DND-41 (cell line): ENCODE results near the gene POLD1.

ENCODE experiments used
- CTCF ChIP-seq: IDR thresholded peaks from 2 replicates; pipeline ENCODE4 v1.5.1; 2012; ENCODE audit warnings: borderline replicate concordance, low read length, moderate library complexity, mild to moderate bottlenecking; ENCODE audit not compliant: poor library complexity, severe bottlenecking; ENCODE audit errors: extremely low read depth
- EZH2 ChIP-seq: IDR thresholded peaks from 3 replicates; pipeline ENCODE4 v1.6.1; 2012; ENCODE audit warnings: borderline replicate concordance, low read depth, mild to moderate bottlenecking, moderate library complexity, low read length, inconsistent platforms; ENCODE audit not compliant: severe bottlenecking

- TF ChIP-seq CTCF (no peak), EZH2 (no peak)
These were observed 22.7 kb downstream of the POLD1 start for GRCh38 chr19:50406829-50407228.
